Measurements from ENCODE around the gene CEMIP.

GRCh38 chr15:80971143-80971542 is 192.0 kb downstream of the CEMIP start:
- TF ChIP-seq CTCF (IDR thresholded peaks at IDR 0.05 in 4 of 5, conservative IDR thresholded peaks at IDR 0.05 in 1 of 5) (no peak), POLR2A (IDR thresholded peaks at IDR 0.05) (no peak)
